HepG2 (cell line): ENCODE measurements around the gene ALKBH5. TPM values are rescaled to one million over a fixed set of nuclear protein-coding genes. Genes with fewer than 3 reads are reported as not detected.
A peak's percentile ranks its signal among the peaks of the same experiment; 100 is the strongest.

Source experiments
- ARID2 ChIP-seq: sonication (generic); formaldehyde crosslinking; IDR thresholded peaks from 2 replicates; pipeline ENCODE4 v1.8.1; 2022; ENCODE audit warnings: mild to moderate bottlenecking, missing genetic modification reagents, borderline replicate concordance
- ARID5B ChIP-seq: IDR thresholded peaks from 2 replicates; pipeline ENCODE4 v1.4.0; 2020; ENCODE audit warnings: mild to moderate bottlenecking, missing genetic modification reagents
- ASH2L ChIP-seq: fragments of 300-600, 200-600 bp; sonication (generic); IDR thresholded peaks from 2 replicates; pipeline ENCODE4 v1.7.0; 2017; ENCODE audit warnings: low read depth, mild to moderate bottlenecking, moderate library complexity, mixed read lengths, low read length; ENCODE audit not compliant: insufficient read length
- ATF7-NPFF ChIP-seq: sonication (generic); formaldehyde crosslinking; IDR thresholded peaks from 2 replicates; pipeline ENCODE4 v1.8.1; 2023; ENCODE audit warnings: mild to moderate bottlenecking, low read depth, missing genetic modification reagents, moderate library complexity
- DMAP1 ChIP-seq: IDR thresholded peaks from 2 replicates; pipeline ENCODE4 v1.6.1; 2016
- DPF2 ChIP-seq: sonication (generic); formaldehyde crosslinking; IDR thresholded peaks from 2 replicates; pipeline ENCODE4 v1.4.0; 2020; ENCODE audit warnings: mild to moderate bottlenecking, low read depth, missing genetic modification reagents, borderline replicate concordance
- MED1 ChIP-seq: sonication (generic); formaldehyde crosslinking; IDR thresholded peaks from 2 replicates; pipeline ENCODE4 v1.4.0; 2020; ENCODE audit warnings: missing genetic modification reagents
- POGK ChIP-seq: sonication (generic); formaldehyde crosslinking; conservative IDR thresholded peaks from 2 replicates; pipeline ENCODE4 v1.8.0; 2022; ENCODE audit warnings: mild to moderate bottlenecking, moderate library complexity, missing genetic modification reagents
- POGZ ChIP-seq: sonication (generic); formaldehyde crosslinking; IDR thresholded peaks from 2 replicates; pipeline ENCODE4 v1.4.0; 2020; ENCODE audit warnings: mild to moderate bottlenecking, missing genetic modification reagents
- ZFP36 ChIP-seq: fragments of 150-350 bp; IDR thresholded peaks from 2 replicates; pipeline ENCODE4 v1.6.1; 2018; ENCODE audit warnings: borderline replicate concordance, low read length, low read depth; ENCODE audit not compliant: partially characterized antibody
- ZNF101 ChIP-seq: sonication (generic); formaldehyde crosslinking; IDR thresholded peaks from 2 replicates; pipeline ENCODE4 v1.4.0; 2020; ENCODE audit warnings: mild to moderate bottlenecking, low read depth, missing genetic modification reagents, borderline replicate concordance
- ZNF30 ChIP-seq: sonication (generic); formaldehyde crosslinking; IDR thresholded peaks from 2 replicates; pipeline ENCODE4 v1.5.0; 2020; ENCODE audit warnings: mild to moderate bottlenecking, missing genetic modification reagents
- ZNF687 ChIP-seq: sonication (generic); formaldehyde crosslinking; IDR thresholded peaks from 2 replicates; pipeline ENCODE4 v1.5.1; 2020; ENCODE audit warnings: mild to moderate bottlenecking, missing genetic modification reagents, moderate library complexity
- ZNF775 ChIP-seq: sonication (generic); formaldehyde crosslinking; IDR thresholded peaks from 2 replicates; pipeline ENCODE4 v1.4.0; 2020; ENCODE audit warnings: missing genetic modification reagents, mild to moderate bottlenecking, moderate library complexity, borderline replicate concordance
- ZNF839 ChIP-seq: sonication (generic); formaldehyde crosslinking; IDR thresholded peaks from 2 replicates; pipeline ENCODE4 v1.4.0; 2020; ENCODE audit warnings: missing genetic modification reagents, mild to moderate bottlenecking, borderline replicate concordance
- polyA plus RNA-seq, 8 experiments: library from polyadenylated mRNA; depleted of rRNA in 3 of 8; stranded (reverse) in 7 of 8; unstranded in 1 of 8; fragments of >200 nt; fragmentation: Illumina TruSeq in 4 of 8; extraction: Trizol in 4 of 8; gene quantifications; 2 replicates each; pipeline versions ENCODE4 v1.2.1 to v1.2.3, GENCODE V29; 2011 to 2016; ENCODE audit warnings: low read depth in 4 of 8, missing spikeins in 1 of 8, mixed read lengths in 1 of 8; ENCODE audit not compliant: insufficient read depth in 1 of 8
- total RNA-seq, 5 experiments: library from RNA; depleted of rRNA; stranded (reverse); fragments of >200 nt; fragmentation: Illumina TruSeq; extraction: Trizol; gene quantifications; 2 replicates each; pipeline ENCODE4 v1.2.3, GENCODE V29; 2016; ENCODE audit warnings: low read depth in 1 of 5

The ALKBH5 gene
- total and polyA plus RNA-seq, 2 of the 13 experiments (the other 11 are each of a cell fraction or from before 2014, with no cell fraction given): 68.9 to 76.9 TPM

- no peak for TF ChIP-seq POGK (CRISPR knock-in tag)
- TF ChIP-seq ASH2L: no peak
- TF ChIP-seq DPF2: peak; percentile 84
- TF ChIP-seq ZNF101 (CRISPR knock-in tag): no peak
- TF ChIP-seq ZFP36: no peak
- TF ChIP-seq ATF7-NPFF (CRISPR knock-in tag): no peak
- peak; percentile 50 for TF ChIP-seq ZNF687 (CRISPR knock-in tag)
- no peak for TF ChIP-seq ZNF775 (CRISPR knock-in tag)
- no peak for TF ChIP-seq ZNF839 (CRISPR knock-in tag)
- TF ChIP-seq ARID2 (CRISPR knock-in tag): no peak
- 0 out of 2 replicates have a peak, but pooled peaks have one; percentile 21 for TF ChIP-seq POGZ
- TF ChIP-seq ARID5B (CRISPR knock-in tag): peak; percentile 91
- TF ChIP-seq ZNF30 (CRISPR knock-in tag): no peak
- TF ChIP-seq DMAP1 (CRISPR knock-in tag): no peak
- TF ChIP-seq MED1 (CRISPR knock-in tag): peak; percentile 41; the same call in 1 of the 2 replicates
Observed at GRCh38 chr17:18138065-18138749, 45.4 kb upstream of the ALKBH5 start (continued).
